WTC11 (cell line): Measurements from ENCODE around the gene RXRA.

ENCODE experiments used
- SMAD3 ChIP-seq: sonication (generic); formaldehyde crosslinking; IDR thresholded peaks from 2 replicates; pipeline ENCODE4 v1.8.0; 2022; ENCODE audit warnings: missing genetic modification reagents, mild to moderate bottlenecking, borderline replicate concordance
- TCF7 ChIP-seq: sonication (generic); formaldehyde crosslinking; IDR thresholded peaks from 2 replicates; pipeline ENCODE4 v1.8.0; 2022; ENCODE audit warnings: mild to moderate bottlenecking, low read depth, missing genetic modification reagents, moderate library complexity
- TF ChIP-seq, protein P1 (sequence below): fragments of 200-600 bp; IDR thresholded peaks from 2 replicates; pipeline ENCODE4 v1.8.0; 2022; ENCODE audit warnings: antibody characterized with exemption
- TF ChIP-seq, protein P2 (sequence below): sonication (generic); formaldehyde crosslinking; IDR thresholded peaks from 2 replicates; pipeline ENCODE4 v1.8.1; 2022; ENCODE audit warnings: missing genetic modification reagents, borderline replicate concordance
- TF ChIP-seq, protein P3 (sequence below): sonication (generic); formaldehyde crosslinking; IDR thresholded peaks from 2 replicates; pipeline ENCODE4 v1.8.0; 2022; ENCODE audit warnings: mild to moderate bottlenecking, missing genetic modification reagents
- TF ChIP-seq, protein P4 (sequence below): fragments of 250-450 bp; sonication (Bioruptor Pico); conservative IDR thresholded peaks from 2 replicates; pipeline ENCODE4 v1.9.0; 2021; ENCODE audit warnings: mild to moderate bottlenecking
- TF ChIP-seq, protein P5 (sequence below): sonication (generic); formaldehyde crosslinking; IDR thresholded peaks from 2 replicates; pipeline ENCODE4 v1.8.0; 2022; ENCODE audit warnings: missing genetic modification reagents
- TF ChIP-seq, protein P6 (sequence below): sonication (generic); formaldehyde crosslinking; IDR thresholded peaks from 2 replicates; pipeline ENCODE4 v1.8.1; 2023; ENCODE audit warnings: mild to moderate bottlenecking, moderate library complexity, missing genetic modification reagents

DNA sequence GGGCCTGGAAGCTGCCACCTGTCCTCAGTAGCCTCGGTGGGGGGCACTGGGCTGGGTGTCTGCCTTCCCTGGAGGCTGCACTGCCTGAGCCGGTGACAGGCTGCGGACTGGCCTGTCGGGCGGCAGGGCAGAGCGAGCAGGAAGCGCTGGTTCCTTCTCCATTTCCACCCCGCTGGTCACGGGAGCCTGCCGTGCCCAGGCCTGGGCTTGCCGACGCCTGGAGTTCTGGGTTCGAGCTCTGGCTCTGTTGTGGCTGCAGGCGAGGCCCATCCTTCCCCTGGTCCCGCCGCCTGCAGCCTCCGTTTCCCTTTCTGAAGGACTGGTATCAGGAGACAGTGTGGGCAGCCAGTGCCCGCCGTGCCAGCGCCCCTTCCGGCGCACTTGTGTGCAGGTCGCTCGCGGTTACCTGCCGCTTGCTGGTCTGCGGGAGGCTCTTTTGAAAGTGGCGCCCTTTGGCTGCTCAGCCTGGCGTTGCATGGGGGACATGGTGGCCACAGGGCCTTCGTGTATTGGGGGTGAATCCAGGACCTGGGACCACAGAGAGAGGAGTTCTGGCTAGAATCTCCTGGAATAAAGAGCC is 34.0 kb downstream of the RXRA start:
- TF ChIP-seq, protein P1, sequence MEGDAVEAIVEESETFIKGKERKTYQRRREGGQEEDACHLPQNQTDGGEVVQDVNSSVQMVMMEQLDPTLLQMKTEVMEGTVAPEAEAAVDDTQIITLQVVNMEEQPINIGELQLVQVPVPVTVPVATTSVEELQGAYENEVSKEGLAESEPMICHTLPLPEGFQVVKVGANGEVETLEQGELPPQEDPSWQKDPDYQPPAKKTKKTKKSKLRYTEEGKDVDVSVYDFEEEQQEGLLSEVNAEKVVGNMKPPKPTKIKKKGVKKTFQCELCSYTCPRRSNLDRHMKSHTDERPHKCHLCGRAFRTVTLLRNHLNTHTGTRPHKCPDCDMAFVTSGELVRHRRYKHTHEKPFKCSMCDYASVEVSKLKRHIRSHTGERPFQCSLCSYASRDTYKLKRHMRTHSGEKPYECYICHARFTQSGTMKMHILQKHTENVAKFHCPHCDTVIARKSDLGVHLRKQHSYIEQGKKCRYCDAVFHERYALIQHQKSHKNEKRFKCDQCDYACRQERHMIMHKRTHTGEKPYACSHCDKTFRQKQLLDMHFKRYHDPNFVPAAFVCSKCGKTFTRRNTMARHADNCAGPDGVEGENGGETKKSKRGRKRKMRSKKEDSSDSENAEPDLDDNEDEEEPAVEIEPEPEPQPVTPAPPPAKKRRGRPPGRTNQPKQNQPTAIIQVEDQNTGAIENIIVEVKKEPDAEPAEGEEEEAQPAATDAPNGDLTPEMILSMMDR: no peak
- no peak for TF ChIP-seq TCF7 (CRISPR knock-in tag)
- TF ChIP-seq, protein P2, sequence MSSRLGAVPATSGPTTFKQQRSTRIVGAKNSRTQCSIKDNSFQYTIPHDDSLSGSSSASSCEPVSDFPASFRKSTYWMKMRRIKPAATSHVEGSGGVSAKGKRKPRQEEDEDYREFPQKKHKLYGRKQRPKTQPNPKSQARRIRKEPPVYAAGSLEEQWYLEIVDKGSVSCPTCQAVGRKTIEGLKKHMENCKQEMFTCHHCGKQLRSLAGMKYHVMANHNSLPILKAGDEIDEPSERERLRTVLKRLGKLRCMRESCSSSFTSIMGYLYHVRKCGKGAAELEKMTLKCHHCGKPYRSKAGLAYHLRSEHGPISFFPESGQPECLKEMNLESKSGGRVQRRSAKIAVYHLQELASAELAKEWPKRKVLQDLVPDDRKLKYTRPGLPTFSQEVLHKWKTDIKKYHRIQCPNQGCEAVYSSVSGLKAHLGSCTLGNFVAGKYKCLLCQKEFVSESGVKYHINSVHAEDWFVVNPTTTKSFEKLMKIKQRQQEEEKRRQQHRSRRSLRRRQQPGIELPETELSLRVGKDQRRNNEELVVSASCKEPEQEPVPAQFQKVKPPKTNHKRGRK (CRISPR knock-in tag): no peak
- TF ChIP-seq, protein P3, sequence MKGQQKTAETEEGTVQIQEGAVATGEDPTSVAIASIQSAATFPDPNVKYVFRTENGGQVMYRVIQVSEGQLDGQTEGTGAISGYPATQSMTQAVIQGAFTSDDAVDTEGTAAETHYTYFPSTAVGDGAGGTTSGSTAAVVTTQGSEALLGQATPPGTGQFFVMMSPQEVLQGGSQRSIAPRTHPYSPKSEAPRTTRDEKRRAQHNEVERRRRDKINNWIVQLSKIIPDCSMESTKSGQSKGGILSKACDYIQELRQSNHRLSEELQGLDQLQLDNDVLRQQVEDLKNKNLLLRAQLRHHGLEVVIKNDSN (CRISPR knock-in tag): no peak
- TF ChIP-seq, protein P4, sequence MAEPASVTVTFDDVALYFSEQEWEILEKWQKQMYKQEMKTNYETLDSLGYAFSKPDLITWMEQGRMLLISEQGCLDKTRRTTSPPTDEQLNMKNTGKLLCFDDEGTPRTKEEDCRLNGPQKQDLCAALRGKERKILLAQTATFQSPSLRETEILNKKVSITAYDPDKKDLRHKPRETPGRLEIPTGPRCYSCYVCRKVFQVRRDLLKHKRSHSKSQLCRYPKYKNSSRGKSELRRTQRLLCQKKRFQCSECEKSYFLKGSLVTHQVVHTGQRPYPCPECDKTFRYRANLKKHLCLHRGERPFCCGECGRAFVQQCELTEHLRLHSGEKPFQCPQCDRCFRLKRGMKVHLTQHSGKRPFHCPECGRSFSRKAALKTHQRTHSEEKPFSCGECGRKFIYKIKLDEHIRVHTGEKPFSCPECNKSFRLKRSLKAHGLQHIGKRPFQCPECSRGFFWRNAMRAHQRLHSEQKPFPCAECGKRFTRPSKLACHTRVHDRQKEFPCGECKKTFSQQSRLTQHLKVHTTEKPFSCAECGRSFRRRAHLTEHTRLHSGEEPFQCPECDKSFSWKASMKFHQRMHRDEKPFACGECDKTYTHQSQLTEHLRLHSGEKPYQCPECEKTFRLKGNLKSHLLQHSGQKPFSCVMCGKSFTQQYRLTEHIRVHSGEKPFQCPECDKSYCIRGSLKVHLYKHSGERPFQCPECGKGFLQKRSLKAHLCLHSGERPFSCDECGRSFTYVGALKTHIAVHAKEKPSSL (CRISPR knock-in tag): no peak
- TF ChIP-seq, protein P5, sequence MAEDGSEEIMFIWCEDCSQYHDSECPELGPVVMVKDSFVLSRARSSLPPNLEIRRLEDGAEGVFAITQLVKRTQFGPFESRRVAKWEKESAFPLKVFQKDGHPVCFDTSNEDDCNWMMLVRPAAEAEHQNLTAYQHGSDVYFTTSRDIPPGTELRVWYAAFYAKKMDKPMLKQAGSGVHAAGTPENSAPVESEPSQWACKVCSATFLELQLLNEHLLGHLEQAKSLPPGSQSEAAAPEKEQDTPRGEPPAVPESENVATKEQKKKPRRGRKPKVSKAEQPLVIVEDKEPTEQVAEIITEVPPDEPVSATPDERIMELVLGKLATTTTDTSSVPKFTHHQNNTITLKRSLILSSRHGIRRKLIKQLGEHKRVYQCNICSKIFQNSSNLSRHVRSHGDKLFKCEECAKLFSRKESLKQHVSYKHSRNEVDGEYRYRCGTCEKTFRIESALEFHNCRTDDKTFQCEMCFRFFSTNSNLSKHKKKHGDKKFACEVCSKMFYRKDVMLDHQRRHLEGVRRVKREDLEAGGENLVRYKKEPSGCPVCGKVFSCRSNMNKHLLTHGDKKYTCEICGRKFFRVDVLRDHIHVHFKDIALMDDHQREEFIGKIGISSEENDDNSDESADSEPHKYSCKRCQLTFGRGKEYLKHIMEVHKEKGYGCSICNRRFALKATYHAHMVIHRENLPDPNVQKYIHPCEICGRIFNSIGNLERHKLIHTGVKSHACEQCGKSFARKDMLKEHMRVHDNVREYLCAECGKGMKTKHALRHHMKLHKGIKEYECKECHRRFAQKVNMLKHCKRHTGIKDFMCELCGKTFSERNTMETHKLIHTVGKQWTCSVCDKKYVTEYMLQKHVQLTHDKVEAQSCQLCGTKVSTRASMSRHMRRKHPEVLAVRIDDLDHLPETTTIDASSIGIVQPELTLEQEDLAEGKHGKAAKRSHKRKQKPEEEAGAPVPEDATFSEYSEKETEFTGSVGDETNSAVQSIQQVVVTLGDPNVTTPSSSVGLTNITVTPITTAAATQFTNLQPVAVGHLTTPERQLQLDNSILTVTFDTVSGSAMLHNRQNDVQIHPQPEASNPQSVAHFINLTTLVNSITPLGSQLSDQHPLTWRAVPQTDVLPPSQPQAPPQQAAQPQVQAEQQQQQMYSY: no peak
- TF ChIP-seq SMAD3 (CRISPR knock-in tag): no peak
- TF ChIP-seq, protein P6, sequence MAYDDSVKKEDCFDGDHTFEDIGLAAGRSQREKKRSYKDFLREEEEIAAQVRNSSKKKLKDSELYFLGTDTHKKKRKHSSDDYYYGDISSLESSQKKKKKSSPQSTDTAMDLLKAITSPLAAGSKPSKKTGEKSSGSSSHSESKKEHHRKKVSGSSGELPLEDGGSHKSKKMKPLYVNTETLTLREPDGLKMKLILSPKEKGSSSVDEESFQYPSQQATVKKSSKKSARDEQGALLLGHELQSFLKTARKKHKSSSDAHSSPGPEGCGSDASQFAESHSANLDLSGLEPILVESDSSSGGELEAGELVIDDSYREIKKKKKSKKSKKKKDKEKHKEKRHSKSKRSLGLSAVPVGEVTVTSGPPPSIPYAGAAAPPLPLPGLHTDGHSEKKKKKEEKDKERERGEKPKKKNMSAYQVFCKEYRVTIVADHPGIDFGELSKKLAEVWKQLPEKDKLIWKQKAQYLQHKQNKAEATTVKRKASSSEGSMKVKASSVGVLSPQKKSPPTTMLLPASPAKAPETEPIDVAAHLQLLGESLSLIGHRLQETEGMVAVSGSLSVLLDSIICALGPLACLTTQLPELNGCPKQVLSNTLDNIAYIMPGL: no peak
